ENCODE results near the gene KRTDAP.

Gene KRTDAP

DNA sequence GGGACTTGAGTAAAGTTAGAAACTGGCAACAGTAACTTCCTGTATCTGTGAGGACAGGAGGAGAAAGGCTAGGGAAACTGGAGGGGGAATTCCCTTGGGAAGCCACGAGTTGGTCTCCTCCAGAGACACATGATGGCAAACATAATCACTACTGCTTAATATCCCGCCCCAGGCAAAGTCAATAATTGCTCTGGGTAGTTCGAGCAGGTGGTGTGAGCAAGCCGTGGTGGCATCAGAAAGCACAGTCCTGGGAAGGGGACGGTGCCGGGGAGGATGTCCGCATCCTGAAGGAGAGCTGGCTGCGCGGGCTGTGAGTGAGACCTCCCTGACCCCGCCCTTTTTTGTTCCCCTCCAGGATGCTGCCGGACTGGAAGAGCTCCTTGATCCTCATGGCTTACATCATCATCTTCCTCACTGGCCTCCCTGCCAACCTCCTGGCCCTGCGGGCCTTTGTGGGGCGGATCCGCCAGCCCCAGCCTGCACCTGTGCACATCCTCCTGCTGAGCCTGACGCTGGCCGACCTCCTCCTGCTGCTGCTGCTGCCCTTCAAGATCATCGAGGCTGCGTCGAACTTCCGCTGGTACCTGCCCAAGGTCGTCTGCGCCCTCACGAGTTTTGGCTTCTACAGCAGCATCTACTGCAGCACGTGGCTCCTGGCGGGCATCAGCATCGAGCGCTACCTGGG, 40.8 kb downstream of the KRTDAP start:
- DNase-seq = no peak

- no peak for DNase-seq
Measured at GRCh38 chr19:35447606-35448469, 42.4 kb downstream of the KRTDAP start, which contains the start of gene FFAR2. TSS of gene FFAR2 (plus strand) at chr19:35448257. CDS start at chr19:35449715, 1,458 bp downstream.

DNA sequence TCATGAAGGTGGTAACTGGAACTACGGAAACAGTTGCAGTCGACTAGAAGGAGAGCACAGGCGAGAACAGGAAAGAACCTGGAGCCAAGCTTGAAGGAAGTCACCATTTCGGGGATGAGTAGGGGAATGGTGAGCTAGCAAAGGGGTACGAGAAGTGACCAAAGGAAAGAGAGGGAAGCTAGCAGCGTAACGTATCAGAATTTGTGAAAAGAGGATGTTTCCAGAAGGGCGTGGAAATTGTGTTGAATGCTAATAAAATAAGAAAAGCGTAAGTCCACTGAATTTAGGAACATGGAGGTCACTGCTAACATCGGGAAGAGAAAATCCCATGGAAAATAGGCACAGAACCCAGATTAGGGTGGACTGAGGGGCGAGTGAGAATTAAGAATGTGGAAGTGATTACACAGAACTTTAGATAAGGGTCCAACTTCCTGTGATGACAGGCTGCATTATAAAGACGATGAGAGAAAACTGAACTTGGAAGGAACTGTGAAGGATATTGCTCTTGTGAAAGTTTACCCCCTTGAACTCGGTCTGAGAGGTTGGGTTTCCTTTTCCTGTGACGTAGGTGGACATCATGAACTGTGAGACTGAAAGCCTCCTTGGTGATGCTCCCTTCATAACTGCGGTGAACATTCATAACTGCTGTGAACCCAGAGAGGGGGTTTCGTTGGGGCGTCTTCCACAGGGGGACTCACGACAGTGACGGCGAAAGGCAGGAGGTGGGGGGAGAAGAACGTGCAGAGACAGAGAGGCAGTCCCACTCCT, 44.3 kb downstream of the KRTDAP start:
- peak; percentile 10 for DNase-seq

DNA sequence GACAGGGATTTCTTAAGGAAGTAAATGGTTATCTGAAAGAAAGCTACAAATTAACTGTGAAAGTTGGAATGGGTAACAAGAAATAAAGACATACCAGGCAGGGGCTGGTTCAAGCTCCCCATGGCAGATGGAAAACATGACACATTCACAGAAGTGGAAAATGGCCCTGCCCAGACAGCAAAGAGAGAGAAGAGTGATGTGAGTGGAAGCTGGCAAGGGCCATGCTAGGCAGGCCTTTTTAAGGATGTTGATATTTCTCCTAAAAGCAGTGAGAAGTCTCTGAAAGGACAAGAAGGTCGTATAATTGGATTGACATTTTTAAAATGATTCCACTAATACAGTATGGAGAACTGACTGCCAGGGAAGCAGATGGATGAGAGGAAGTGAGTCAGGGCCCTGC, 45.5 kb downstream of the KRTDAP start:
- DNase-seq = no peak

GRCh38 chr19:35442091-35442490, 48.2 kb downstream of the KRTDAP start:
- DNase-seq = no peak

GRCh38 chr19:35439921-35440320, 50.3 kb downstream of the KRTDAP start:
- DNase-seq = no peak

DNA sequence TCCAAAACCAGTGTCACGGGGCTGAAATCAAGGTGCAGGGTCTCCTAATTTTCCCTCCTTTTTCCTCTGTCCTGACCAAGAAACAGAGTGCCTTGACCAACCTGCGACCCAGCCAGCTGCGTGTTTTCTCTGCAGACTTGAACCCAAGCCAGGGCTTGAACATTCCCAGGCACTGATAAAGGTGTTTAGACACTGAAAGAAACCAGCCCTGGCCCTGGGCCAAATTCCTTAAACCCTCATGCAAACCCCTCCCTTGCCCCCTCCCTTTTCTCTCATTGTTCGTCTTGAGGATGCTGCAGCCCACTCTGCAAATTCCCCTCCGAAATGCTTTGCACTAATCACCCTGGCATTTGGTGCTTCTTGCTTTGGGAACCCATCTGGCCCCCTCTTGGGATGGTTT, 51.7 kb downstream of the KRTDAP start:
- DNase-seq = no peak

DNA sequence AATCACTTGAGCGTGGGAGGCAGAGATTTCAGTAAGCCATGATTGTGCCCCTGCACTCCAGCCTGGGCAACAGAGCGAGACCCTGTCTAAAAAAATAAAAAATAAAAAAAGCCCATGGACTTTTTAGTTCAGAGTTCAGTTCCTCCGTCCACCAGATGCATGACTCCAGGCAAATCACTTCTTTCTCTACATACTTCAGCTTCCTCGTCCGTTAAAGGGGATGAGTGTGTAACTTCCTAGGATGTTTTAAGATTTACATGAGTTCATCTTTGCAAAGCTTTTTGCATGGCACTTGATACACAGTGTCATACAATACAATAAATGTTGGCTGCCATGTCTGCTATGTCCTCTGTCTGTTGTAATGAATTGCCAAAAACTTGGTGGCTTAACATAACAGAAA, 52.2 kb downstream of the KRTDAP start:
- no peak for DNase-seq

DNA sequence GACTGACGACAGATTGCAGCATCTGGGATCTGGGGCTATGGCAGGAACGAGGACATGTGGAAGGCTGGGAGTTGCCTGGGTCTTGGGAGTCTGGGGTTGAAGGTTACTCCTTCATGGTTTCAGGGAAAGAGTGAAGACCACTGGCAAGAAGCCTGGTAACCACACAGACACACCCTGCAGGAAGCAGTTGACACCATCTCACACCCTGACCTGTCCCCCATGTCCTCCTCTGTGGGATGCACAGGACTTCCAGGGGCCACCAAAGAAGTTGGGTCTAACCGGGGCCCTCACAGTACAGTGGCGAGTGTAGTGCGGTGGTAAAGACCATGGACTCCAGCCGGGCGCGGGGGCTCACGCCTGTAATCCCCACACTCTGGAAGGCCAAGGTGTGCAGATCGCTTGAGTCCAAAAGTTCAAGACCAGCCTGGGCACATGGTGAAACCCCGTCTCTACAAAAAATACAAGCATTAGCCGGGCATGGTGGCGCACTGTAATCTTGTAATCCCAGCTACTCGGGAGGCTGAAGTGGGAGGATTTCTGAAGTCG, 52.8 kb downstream of the KRTDAP start:
- DNase-seq = no peak

All from activated gamma-delta T cell treated with Interleukin-2 at 50 U/mL for 16 hours (primary cell).